ENCODE data around the gene CHST5. TPM values are rescaled to one million over a fixed set of nuclear protein-coding genes. Genes with fewer than 3 reads are reported as not detected.

CHST5 gene
- total and polyA plus RNA-seq, 2 of the 8 experiments (the other 6 are each of a cell fraction or from before 2014, with no cell fraction given), result 0.13 to 0.23 TPM

DNA sequence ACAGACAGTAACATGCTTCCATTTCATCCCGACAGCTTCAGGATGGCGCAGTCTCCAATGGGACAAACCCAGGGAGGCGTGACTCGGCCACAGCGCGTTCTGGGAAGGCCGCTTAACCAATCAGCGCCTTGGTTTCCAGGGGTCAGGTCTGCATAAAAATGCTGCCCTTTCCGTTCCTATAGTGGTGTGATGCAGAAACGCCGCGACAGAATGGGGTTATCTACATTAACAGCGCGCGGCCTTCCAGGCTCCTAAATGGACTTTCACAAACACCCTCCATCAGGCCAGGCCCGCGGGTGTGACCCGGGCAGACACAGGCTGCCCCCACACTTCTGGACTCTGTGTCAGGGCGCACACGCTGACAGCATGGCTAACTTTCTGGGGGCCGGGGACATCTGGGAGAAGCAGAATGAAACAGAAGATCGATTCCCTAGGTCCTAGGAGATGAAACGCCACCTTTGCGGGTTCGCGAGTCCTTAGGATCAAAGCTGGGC is 19.4 kb upstream of the CHST5 start (continued):
- TF ChIP-seq RBBP5 (IDR thresholded peaks at IDR 0.05; ENCODE audit: borderline replicate concordance, low read depth, low read length), result no peak
- TF ChIP-seq SUZ12 (IDR thresholded peaks at IDR 0.05; ENCODE audit: low read length), result no peak
- TF ChIP-seq GTF2F1 (IDR thresholded peaks at IDR 0.05; ENCODE audit: borderline replicate concordance, low read depth, low read length), result no peak
- no peak for TF ChIP-seq BACH1 (IDR thresholded peaks at IDR 0.05; ENCODE audit: low read length)
- TF ChIP-seq ASH2L (IDR thresholded peaks at IDR 0.05; ENCODE audit: low read length), result peak; percentile 49
- TF ChIP-seq SIN3A (conservative IDR thresholded peaks at IDR 0.05 in 1 of 2, IDR thresholded peaks at IDR 0.05 in 1 of 2; ENCODE audit: low read depth in 1 of 2, low read length in 2 of 2), result peak in 1 of 2 experiments; percentile 53; a peak in 2 of 4 replicates
- TF ChIP-seq GABPA (IDR thresholded peaks at IDR 0.05; ENCODE audit: borderline replicate concordance, insufficient read depth, low read length), result no peak
- TF ChIP-seq POLR2A (IDR thresholded peaks at IDR 0.05; ENCODE audit: control extremely low read depth in 1 of 2, low read depth in 2 of 2, low read length in 2 of 2), result peak in 1 of 2 experiments; percentile 80; a peak in 2 of 3 replicates
- no peak for TF ChIP-seq TEAD4 (IDR thresholded peaks at IDR 0.05; ENCODE audit: low read depth, low read length)
- no peak for TF ChIP-seq BRCA1 (IDR thresholded peaks at IDR 0.05; ENCODE audit: low read depth, low read length)
- TF ChIP-seq SRF (IDR thresholded peaks at IDR 0.05; ENCODE audit: low read depth, low read length), result peak; percentile 57
- TF ChIP-seq EP300 (IDR thresholded peaks at IDR 0.05; ENCODE audit: borderline replicate concordance in 1 of 2, low read depth in 2 of 2, low read length in 2 of 2), result no peak
- peak; percentile 70 for TF ChIP-seq KDM4A (IDR thresholded peaks at IDR 0.05; ENCODE audit: low read depth, low read length, severe bottlenecking)
- no peak for TF ChIP-seq FOSL1 (IDR thresholded peaks at IDR 0.05; ENCODE audit: insufficient read depth, low read depth, low read length)
- peak; percentile 40 for TF ChIP-seq TAF7 (optimal IDR thresholded peaks at IDR 0.05; ENCODE audit: borderline replicate concordance, low read depth, low read length)
- TF ChIP-seq, protein P1, sequence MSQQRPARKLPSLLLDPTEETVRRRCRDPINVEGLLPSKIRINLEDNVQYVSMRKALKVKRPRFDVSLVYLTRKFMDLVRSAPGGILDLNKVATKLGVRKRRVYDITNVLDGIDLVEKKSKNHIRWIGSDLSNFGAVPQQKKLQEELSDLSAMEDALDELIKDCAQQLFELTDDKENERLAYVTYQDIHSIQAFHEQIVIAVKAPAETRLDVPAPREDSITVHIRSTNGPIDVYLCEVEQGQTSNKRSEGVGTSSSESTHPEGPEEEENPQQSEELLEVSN (IDR thresholded peaks at IDR 0.05), result no peak
- TF ChIP-seq SIX5 (IDR thresholded peaks at IDR 0.05; ENCODE audit: low read depth, low read length), result no peak
- TF ChIP-seq CBX5 (IDR thresholded peaks at IDR 0.05; ENCODE audit: low read depth, low read length), result no peak
- TF ChIP-seq EZH2 (IDR thresholded peaks at IDR 0.05; ENCODE audit: low read depth, low read length, severe bottlenecking), result no peak
- no peak for TF ChIP-seq KDM1A (IDR thresholded peaks at IDR 0.05; ENCODE audit: borderline replicate concordance, low read length)
- no peak for TF ChIP-seq NANOG (IDR thresholded peaks at IDR 0.05; ENCODE audit: insufficient read depth, low read depth, low read length, poor library complexity, severe bottlenecking)
- no peak for TF ChIP-seq CEBPB (IDR thresholded peaks at IDR 0.05; ENCODE audit: low read depth, low read length)
- TF ChIP-seq SIRT6 (IDR thresholded peaks at IDR 0.05; ENCODE audit: low read length), result no peak
- TF ChIP-seq RFX5 (IDR thresholded peaks at IDR 0.05; ENCODE audit: borderline replicate concordance, low read depth, low read length), result no peak
- no peak for TF ChIP-seq JUN (IDR thresholded peaks at IDR 0.05; ENCODE audit: low read depth, low read length)

Data from H1 (cell line).